AG04450 (cell line): Measurements from ENCODE around the gene CBX5. TPM values are rescaled to one million over a fixed set of nuclear protein-coding genes. Genes with fewer than 3 reads are reported as not detected.

ENCODE experiments used
- CTCF ChIA-PET: fragments of 300-600, 350-600 bp; formaldehyde crosslinking; extraction: SDS; loops from one replicate; lab custom pipeline; 2022; ENCODE audit warnings: antibody characterized with exemption, inconsistent platforms; lab: Charles Lee
- POLR2A ChIA-PET: fragments of 350-600 bp; formaldehyde crosslinking; extraction: SDS; loops from one replicate; lab custom pipeline; 2021; ENCODE audit warnings: antibody characterized with exemption, inconsistent platforms; lab: Yijun Ruan, JAX
- DNase-seq: peaks from one replicate; pipeline ENCODE4 v3.0.0-alpha.2; 2011; ENCODE audit warnings: low read depth, low spot score
- H3K27ac ChIP-seq: one replicate; pipeline ENCODE4 v1.5.1; 2012; ENCODE audit warnings: low read depth, low read length, control low read depth
- H3K27me3 ChIP-seq: one replicate; pipeline ENCODE4 v1.6.0; 2012; ENCODE audit warnings: low read length; ENCODE audit not compliant: control insufficient read depth, insufficient read depth
- H3K4me3 ChIP-seq: 2 replicates; pipeline ENCODE4 v1.5.1; 2011; ENCODE audit warnings: mild to moderate bottlenecking, low read depth, low read length, control low read depth
- H3K9me3 ChIP-seq: 2 replicates; pipeline ENCODE4 v1.5.1; 2012; ENCODE audit warnings: low read length; ENCODE audit not compliant: control insufficient read depth, insufficient read depth
- CTCF ChIP-seq: IDR thresholded peaks from 2 replicates; pipeline ENCODE4 v1.5.1; 2011; ENCODE audit warnings: low read depth, low read length, control low read depth, inconsistent platforms
- polyA plus RNA-seq: library from polyadenylated mRNA; depleted of rRNA; stranded (reverse); fragments of >200 nt; gene quantifications from 2 replicates; pipeline ENCODE4 v1.2.3, GENCODE V29; 2011

Gene CBX5
- polyA plus RNA-seq, 1 experiment: 62.3 TPM

GRCh38 chr12:54257332-54257731 is 22.6 kb downstream of the CBX5 start:
- no peak for DNase-seq
- peak overlapping the region; percentile 33 for H3K27ac ChIP-seq
- CTCF ChIA-PET: interaction anchor here (1.0 to 4.0 kb wide), 4 partner anchors 42 to 122 kb away, joined by 3 to 24 read pairs (median 16); partner anchors contain the start of gene COPZ1
- no peaks in the 10 kb centered on the region for H3K9me3 ChIP-seq
- POLR2A ChIA-PET: no interaction called here
- H3K27me3 ChIP-seq: no peaks in the 10 kb centered on the region
- no peak overlapping the region for H3K4me3 ChIP-seq
- no peak for TF ChIP-seq CTCF

- no peak for DNase-seq
- H3K27ac ChIP-seq: no peak overlapping the region
- H3K4me3 ChIP-seq: no peak overlapping the region
- no peak for TF ChIP-seq CTCF
- CTCF ChIA-PET: interaction anchor here (0.7 to 3.8 kb wide), 8 partner anchors 13 to 128 kb away, joined by 3 to 88 read pairs (median 12); partner anchors contain the start of gene COPZ1
- POLR2A ChIA-PET: interaction anchor here (0.7 to 1.0 kb wide), 2 partner anchors 26 to 28 kb away, joined by 4 read pairs; no protein-coding TSS in a partner anchor
- H3K9me3 ChIP-seq: no peaks in the 10 kb centered on the region
- no peaks in the 10 kb centered on the region for H3K27me3 ChIP-seq
Measured at GRCh38 chr12:54253240-54253639, 26.7 kb downstream of the CBX5 start.

- Histone ChIP-seq H3K9me3 (no peaks in the 10 kb centered on the region), H3K4me3 (no peak overlapping the region), H3K27me3 (no peaks in the 10 kb centered on the region), H3K27ac (no peak overlapping the region)
- no peak for DNase-seq
- CTCF ChIA-PET: interaction anchor here (0.6 to 3.8 kb wide), 48 partner anchors 8 to 504 kb away, joined by 3 to 88 read pairs (median 5); partner anchors contain the start of genes CBX5, COPZ1 and HNRNPA1
- POLR2A ChIA-PET: interaction anchor here (0.6 to 1.3 kb wide), 6 partner anchors 11 to 108 kb away, joined by 3 to 12 read pairs (median 4); partner anchors contain the start of genes CBX5 and HNRNPA1
- TF ChIP-seq CTCF: peak; percentile 76
Measured at GRCh38 chr12:54251667-54252284, 28.1 kb downstream of the CBX5 start.

- Histone ChIP-seq H3K4me3 (no peak overlapping the region), H3K27ac (no peak overlapping the region), H3K27me3 (no peaks in the 10 kb centered on the region), H3K9me3 (no peaks in the 10 kb centered on the region)
- TF ChIP-seq CTCF: no peak
- CTCF ChIA-PET: interaction anchor here (0.7 kb wide), 1 partner anchor 112 kb away, joined by 3 read pairs; no protein-coding TSS in a partner anchor
- POLR2A ChIA-PET: interaction anchor here (1.7 kb wide), 1 partner anchor 31 kb away, joined by 3 read pairs; the partner anchor contains the start of gene HNRNPA1
- DNase-seq: no peak
Measured at GRCh38 chr12:54249489-54249888, 30.4 kb downstream of the CBX5 start.

- Histone ChIP-seq H3K27me3 (no peaks in the 10 kb centered on the region), H3K9me3 (no peaks in the 10 kb centered on the region), H3K27ac (no peak overlapping the region), H3K4me3 (no peak overlapping the region)
- ChIA-PET POLR2A (no interaction called here), CTCF (interaction anchor here (1.8 kb wide), 1 partner anchor 12 kb away, joined by 5 read pairs; no protein-coding TSS in a partner anchor)
- DNase-seq: no peak
- TF ChIP-seq CTCF: no peak
Measured at GRCh38 chr12:54246011-54246641, 33.8 kb downstream of the CBX5 start.
